Hepatocyte (in vitro differentiated cells): ENCODE results near the gene ACTG1.

Experiments used
- EZH2 ChIP-seq: fragments of 200-600 bp; sonication (generic); IDR thresholded peaks from 2 replicates; pipeline ENCODE4 v1.6.1; 2016; ENCODE audit warnings: antibody characterized with exemption, mild to moderate bottlenecking, borderline replicate concordance
- EZH2phosphoT487 ChIP-seq: fragments of 200-600 bp; sonication (generic); IDR thresholded peaks from one replicate; pipeline ENCODE4 v1.6.1; 2018; ENCODE audit warnings: antibody characterized with exemption, mild to moderate bottlenecking, low read depth, moderate library complexity; ENCODE audit not compliant: unreplicated experiment, severe bottlenecking
- TF ChIP-seq, protein P1 (sequence below): fragments of 200-600 bp; sonication (generic); IDR thresholded peaks from 2 replicates; pipeline ENCODE4 v1.5.1; 2016; ENCODE audit warnings: antibody characterized with exemption, mild to moderate bottlenecking; ENCODE audit not compliant: poor library complexity

DNA sequence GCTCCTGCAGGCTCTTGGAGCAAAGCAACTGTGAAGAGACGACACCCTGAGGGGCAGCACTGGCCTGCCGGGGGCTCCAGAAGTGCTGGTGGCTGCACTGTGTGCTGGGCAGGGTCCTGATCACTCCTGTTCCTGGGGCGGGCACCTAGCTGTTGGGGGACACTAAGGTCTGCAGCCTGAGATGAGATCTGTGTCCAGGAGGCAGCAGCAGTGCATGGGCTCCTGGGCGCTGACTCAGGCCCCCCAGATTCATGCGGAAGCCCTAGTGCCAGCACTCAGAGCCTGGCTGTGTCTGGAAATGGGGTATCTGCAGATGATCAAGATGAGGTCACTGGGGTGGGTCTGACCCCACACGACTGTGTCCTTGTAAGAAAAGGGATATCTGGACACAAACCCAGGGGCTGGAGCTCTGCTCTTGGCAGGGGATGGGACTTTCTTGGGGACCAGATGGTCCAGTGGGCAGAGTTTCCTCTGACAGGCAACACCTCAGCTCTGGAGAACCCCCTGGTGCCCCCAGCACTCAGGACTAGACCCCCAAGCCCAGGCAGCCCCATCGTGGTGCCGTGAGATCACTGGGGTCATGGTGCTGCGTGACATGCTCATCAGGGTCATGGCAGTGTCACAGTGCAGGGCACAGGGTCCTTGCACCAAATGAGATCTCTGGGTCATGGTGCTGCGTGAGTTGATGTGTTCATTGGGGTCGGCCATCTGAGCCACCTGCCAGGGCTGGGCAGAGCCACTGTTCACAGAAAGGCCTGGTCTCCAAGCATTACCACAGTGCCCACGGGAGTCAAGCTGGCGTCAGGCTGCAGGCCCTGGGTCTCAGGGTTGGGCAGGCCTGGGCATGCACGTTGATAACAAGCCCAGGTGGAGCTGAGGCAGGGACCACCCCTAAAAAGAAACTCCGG, 30.1 kb upstream of the ACTG1 start:
- TF ChIP-seq EZH2, result no peak
- TF ChIP-seq, protein P1, sequence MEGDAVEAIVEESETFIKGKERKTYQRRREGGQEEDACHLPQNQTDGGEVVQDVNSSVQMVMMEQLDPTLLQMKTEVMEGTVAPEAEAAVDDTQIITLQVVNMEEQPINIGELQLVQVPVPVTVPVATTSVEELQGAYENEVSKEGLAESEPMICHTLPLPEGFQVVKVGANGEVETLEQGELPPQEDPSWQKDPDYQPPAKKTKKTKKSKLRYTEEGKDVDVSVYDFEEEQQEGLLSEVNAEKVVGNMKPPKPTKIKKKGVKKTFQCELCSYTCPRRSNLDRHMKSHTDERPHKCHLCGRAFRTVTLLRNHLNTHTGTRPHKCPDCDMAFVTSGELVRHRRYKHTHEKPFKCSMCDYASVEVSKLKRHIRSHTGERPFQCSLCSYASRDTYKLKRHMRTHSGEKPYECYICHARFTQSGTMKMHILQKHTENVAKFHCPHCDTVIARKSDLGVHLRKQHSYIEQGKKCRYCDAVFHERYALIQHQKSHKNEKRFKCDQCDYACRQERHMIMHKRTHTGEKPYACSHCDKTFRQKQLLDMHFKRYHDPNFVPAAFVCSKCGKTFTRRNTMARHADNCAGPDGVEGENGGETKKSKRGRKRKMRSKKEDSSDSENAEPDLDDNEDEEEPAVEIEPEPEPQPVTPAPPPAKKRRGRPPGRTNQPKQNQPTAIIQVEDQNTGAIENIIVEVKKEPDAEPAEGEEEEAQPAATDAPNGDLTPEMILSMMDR, result no peak
- TF ChIP-seq EZH2phosphoT487, result no peak
